GM21528 (cell line): Measurements from ENCODE around the gene PHOSPHO2.

Source experiments
- ATAC-seq: cut with Tn5 transposase; IDR thresholded peaks from one replicate; pipeline ENCODE4 v1.9.1; 2021; ENCODE audit warnings: mild to moderate bottlenecking, moderate library complexity; ENCODE audit not compliant: unreplicated experiment, low FRiP score

The PHOSPHO2 gene

GRCh38 chr2:169694113-169694893 is at the start of gene PHOSPHO2, which contains the start of gene CFAP210:
Gene PHOSPHO2, plus strand, starts transcription at chr2:169694469. Its CDS starts 6,503 bp downstream, at chr2:169700972.
Gene CFAP210, minus strand, starts transcription at chr2:169694405. Its CDS starts 78 bp downstream, at chr2:169694327.
- ATAC-seq, result peak; percentile 100

- ATAC-seq, result no peak
Observed at GRCh38 chr2:169647496-169647895, 46.8 kb upstream of the PHOSPHO2 start.

- no peak for ATAC-seq
Observed at GRCh38 chr2:169649278-169649677, 45.0 kb upstream of the PHOSPHO2 start.

GRCh38 chr2:169653636-169654035 is 40.6 kb upstream of the PHOSPHO2 start:
- no peak for ATAC-seq

GRCh38 chr2:169656164-169656563 is 38.1 kb upstream of the PHOSPHO2 start:
- ATAC-seq, result no peak

- no peak for ATAC-seq
Observed at GRCh38 chr2:169658877-169659276, 35.4 kb upstream of the PHOSPHO2 start.

- no peak for ATAC-seq
Observed at GRCh38 chr2:169659320-169659719, 34.9 kb upstream of the PHOSPHO2 start.

GRCh38 chr2:169661265-169661664 is 33.0 kb upstream of the PHOSPHO2 start:
- no peak for ATAC-seq

- no peak for ATAC-seq
Observed at GRCh38 chr2:169662744-169663143, 31.5 kb upstream of the PHOSPHO2 start.

- no peak for ATAC-seq
Observed at GRCh38 chr2:169663247-169663646, 31.0 kb upstream of the PHOSPHO2 start.

GRCh38 chr2:169664600-169664977 is 29.7 kb upstream of the PHOSPHO2 start:
- no peak for ATAC-seq

GRCh38 chr2:169664978-169665930 is 29.0 kb upstream of the PHOSPHO2 start:
- ATAC-seq, result no peak

GRCh38 chr2:169667583-169667982 is 26.7 kb upstream of the PHOSPHO2 start:
- ATAC-seq, result no peak

GRCh38 chr2:169670215-169670651 is 24.0 kb upstream of the PHOSPHO2 start:
- no peak for ATAC-seq

GRCh38 chr2:169670937-169671336 is 23.3 kb upstream of the PHOSPHO2 start:
- ATAC-seq, result no peak

- ATAC-seq, result no peak
Observed at GRCh38 chr2:169672406-169672805, 21.9 kb upstream of the PHOSPHO2 start.

GRCh38 chr2:169673106-169673505 is 21.2 kb upstream of the PHOSPHO2 start:
- ATAC-seq, result no peak

- no peak for ATAC-seq
Observed at GRCh38 chr2:169673921-169674320, 20.3 kb upstream of the PHOSPHO2 start.

- ATAC-seq, result no peak
Observed at GRCh38 chr2:169676357-169676756, 17.9 kb upstream of the PHOSPHO2 start.

GRCh38 chr2:169676850-169677249 is 17.4 kb upstream of the PHOSPHO2 start:
- ATAC-seq, result no peak

- no peak for ATAC-seq
Observed at GRCh38 chr2:169683054-169683424, 11.2 kb upstream of the PHOSPHO2 start.
